ENCODE data around the gene IMP4. TPM values are rescaled to one million over a fixed set of nuclear protein-coding genes. Genes with fewer than 3 reads are reported as not detected.

IMP4 gene
- total and polyA plus RNA-seq, 2 of the 4 experiments (the other 2 are of a cell fraction) = 154 to 169 TPM

GRCh38 chr2:130353291-130354138, 10.8 kb downstream of the IMP4 start:
- 83% methylated on average over 3 of the region's 7 CpGs; no CpG with 5 or more reads in 1 of the 2 experiments for WGBS, 2 experiments (ENCODE audit: extremely low coverage in 2 of 2, insufficient read length in 1 of 2)
- H2AK9ac ChIP-seq (replicated peaks; ENCODE audit: low read depth, low read length, poor library complexity) = no peak overlapping the region

More at GRCh38 chr2:130353291-130354138, 10.8 kb downstream of the IMP4 start:
- Histone ChIP-seq H2AFZ (replicated peaks; ENCODE audit: low read length, poor library complexity) (peak overlapping the region; percentile 41), H4K8ac (ENCODE audit: low read depth in 2 of 2, low read length in 2 of 2) (no peak overlapping the region), H3K36me3 (ENCODE audit: control insufficient read depth, insufficient read depth, low read length) (0 out of 2 replicates have a peak, but pooled peaks cover 1% of the 10 kb centered on the region), H2BK15ac (ENCODE audit: low read depth, low read length) (no peak overlapping the region), H3K9me3 (ENCODE audit: control insufficient read depth, insufficient read depth, low read length) (no peaks in the 10 kb centered on the region), H2BK120ac (ENCODE audit: low read depth, low read length) (no peak overlapping the region), H3K4me3 (ENCODE audit: insufficient read depth, low read depth, low read length) (no peak overlapping the region), H3K18ac (ENCODE audit: low read depth, low read length) (no peak overlapping the region), H3K27me3 (ENCODE audit: control insufficient read depth, insufficient read depth, low read length) (no peaks in the 10 kb centered on the region), H3K27ac (ENCODE audit: insufficient read depth, low read length) (no peak overlapping the region), H3K9me1 (ENCODE audit: insufficient read depth, low read length) (0 out of 2 replicates have a peak, but pooled peaks cover 10% of the 10 kb centered on the region), H3K79me1 (ENCODE audit: low read depth in 1 of 2, low read length in 2 of 2) (peaks cover 8 to 28% of the 10 kb centered on the region in 2 experiments; a peak in 3 of 4 replicates), H2BK5ac (ENCODE audit: low read depth, low read length, poor library complexity, severe bottlenecking) (no peak overlapping the region), H3K4ac (ENCODE audit: low read depth, low read length) (no peak overlapping the region), H2BK20ac (ENCODE audit: low read depth, low read length) (no peak overlapping the region), H4K20me1 (ENCODE audit: insufficient read depth, low read length) (peaks cover 4% of the 10 kb centered on the region; the same call in 1 of the 2 replicates), H2AK5ac (ENCODE audit: low read depth, low read length) (no peak overlapping the region), H3K9ac (ENCODE audit: low read depth, low read length) (no peak overlapping the region), H3K23ac (ENCODE audit: low read depth, low read length) (no peak overlapping the region), H3K4me1 (ENCODE audit: control insufficient read depth, insufficient read depth, low read length) (no peaks in the 10 kb centered on the region; the same call in 1 of the 2 replicates), H4K5ac (ENCODE audit: low read depth, low read length) (no peak overlapping the region), H4K91ac (ENCODE audit: insufficient read depth, low read depth, low read length) (no peak overlapping the region), H3K4me2 (ENCODE audit: low read depth, low read length) (no peak overlapping the region), H3K14ac (replicated peaks; ENCODE audit: low read depth, low read length) (no peak overlapping the region), H3K56ac (ENCODE audit: extremely low read depth, insufficient read depth, low read length) (no peak overlapping the region)
- BruUV-seq (replicated peaks) = no TSS peak
- ChIA-PET POLR2A (ENCODE audit: unreplicated experiment) (interaction anchor here (1.1 kb wide), 1 partner anchor 11 kb away, joined by 3 read pairs; the partner anchor contains the start of gene IMP4), CTCF (no interaction called here)
- dilution Hi-C loops (cut with HindIII; ENCODE audit: low sequenced_read_pairs, unreplicated experiment) (no loop called here), in situ Hi-C loops (cut with MboI; ENCODE audit: low sequenced_read_pairs) (loop anchor here (25.0 kb wide), 1 partner anchor 759 kb away; the partner anchor contains the start of gene PLEKHB2), intact Hi-C loops (cut with micrococcal nuclease) (no loop called here)
- DNase-seq (no peak), ATAC-seq (ENCODE audit: low read depth) (no peak)
- no peak for TF ChIP-seq ELK1 (IDR thresholded peaks at IDR 0.05; ENCODE audit: borderline replicate concordance, low read depth, low read length)
- TF ChIP-seq RAD21 (IDR thresholded peaks at IDR 0.05; ENCODE audit: low read length) = no peak
- TF ChIP-seq BHLHE40 (IDR thresholded peaks at IDR 0.05; ENCODE audit: low read depth, low read length) = no peak
- no peak for TF ChIP-seq MAZ (IDR thresholded peaks at IDR 0.05; ENCODE audit: borderline replicate concordance, low read depth, low read length)
- TF ChIP-seq CEBPB (IDR thresholded peaks at IDR 0.05; ENCODE audit: low read depth, low read length) = no peak
- no peak for TF ChIP-seq CHD1 (IDR thresholded peaks at IDR 0.05; ENCODE audit: low read depth, low read length)
- no peak for TF ChIP-seq NFE2L2 (IDR thresholded peaks at IDR 0.05; ENCODE audit: low read depth, low read length)
- TF ChIP-seq FOS (IDR thresholded peaks at IDR 0.05; ENCODE audit: low read depth, low read length) = no peak
- TF ChIP-seq CTCF (conservative IDR thresholded peaks at IDR 0.05; ENCODE audit: low read depth, low read length) = no peak
- no peak for TF ChIP-seq POLR2A (IDR thresholded peaks at IDR 0.05; ENCODE audit: low read depth, low read length)
- no peak for TF ChIP-seq RCOR1 (IDR thresholded peaks at IDR 0.05; ENCODE audit: insufficient replicate concordance, low read length)
- no peak for TF ChIP-seq SMC3 (IDR thresholded peaks at IDR 0.05; ENCODE audit: low read depth, low read length)
- no peak for TF ChIP-seq MXI1 (IDR thresholded peaks at IDR 0.05; ENCODE audit: borderline replicate concordance, low read depth, low read length)
